DOHH2 (cell line): ENCODE measurements around the gene RAPGEF1.

ENCODE experiments used
- CTCF ChIP-seq: fragments of 200-600 bp; sonication (generic); IDR thresholded peaks from one replicate; pipeline ENCODE4 v1.5.1; 2014; ENCODE audit warnings: antibody characterized with exemption, mild to moderate bottlenecking, low read depth, low read length; ENCODE audit not compliant: poor library complexity, severe bottlenecking
- EZH2phosphoT487 ChIP-seq: fragments of 200-600 bp; sonication (generic); IDR thresholded peaks from 2 replicates; pipeline ENCODE4 v1.6.1; 2017; ENCODE audit warnings: borderline replicate concordance, mild to moderate bottlenecking, antibody characterized with exemption, low read length, moderate library complexity, mixed read lengths

GRCh38 chr9:131732061-131732526 lies 7.8 kb downstream of the RAPGEF1 start:
- TF ChIP-seq CTCF = no peak
- TF ChIP-seq EZH2phosphoT487 = no peak
